ENCODE results near the gene LRRC47.

LRRC47 gene

GRCh38 chr1:3785456-3786157 lies 10.7 kb downstream of the LRRC47 start:
- no peak for DNase-seq

- DNase-seq: no peak
Observed at GRCh38 chr1:3785045-3785444, 11.3 kb downstream of the LRRC47 start.

GRCh38 chr1:3783651-3784474 lies 12.4 kb downstream of the LRRC47 start:
- no peak for DNase-seq

- no peak for DNase-seq
Observed at GRCh38 chr1:3780901-3781300, 15.4 kb downstream of the LRRC47 start.

GRCh38 chr1:3779912-3780416 lies 16.3 kb downstream of the LRRC47 start:
- no peak for DNase-seq

- no peak for DNase-seq
Observed at GRCh38 chr1:3779265-3779911, 16.9 kb downstream of the LRRC47 start.

- DNase-seq: no peak
Observed at GRCh38 chr1:3778590-3779264, 17.6 kb downstream of the LRRC47 start.

- no peak for DNase-seq
Observed at GRCh38 chr1:3777647-3778589, 18.4 kb downstream of the LRRC47 start.

GRCh38 chr1:3777078-3777547 lies 19.2 kb downstream of the LRRC47 start:
- no peak for DNase-seq

- DNase-seq: no peak
Observed at GRCh38 chr1:3776231-3776961, 19.9 kb downstream of the LRRC47 start.

- peak in 4 of 6 experiments; percentile 18 to 44 (median 36) for DNase-seq
Observed at GRCh38 chr1:3775490-3776230, 20.6 kb downstream of the LRRC47 start.

GRCh38 chr1:3774946-3775489 lies 21.3 kb downstream of the LRRC47 start:
- no peak for DNase-seq

GRCh38 chr1:3774276-3774945 lies 21.9 kb downstream of the LRRC47 start:
- no peak for DNase-seq

- peak in 1 of 6 experiments; percentile 4 for DNase-seq
Observed at GRCh38 chr1:3773572-3774275, 22.6 kb downstream of the LRRC47 start.

- peak in 2 of 6 experiments; percentile 29 to 56 for DNase-seq
Observed at GRCh38 chr1:3772715-3773571, 23.4 kb downstream of the LRRC47 start, which contains the start of gene SMIM1. Gene SMIM1 (plus strand): TSS chr1:3772749. CDS start chr1:3775374, 2,625 bp downstream.

GRCh38 chr1:3772027-3772714 lies 24.1 kb downstream of the LRRC47 start:
- DNase-seq: peak; percentile 74 to 90 (median 85)

Measured in stimulated activated naive CD4-positive, alpha-beta T cell (primary cell).